GM12878 (cell line): ENCODE measurements around the gene CARD19. TPM values are rescaled to one million over a fixed set of nuclear protein-coding genes. Genes with fewer than 3 reads are reported as not detected.

Experiments
- ATF7 ChIP-seq: fragments of 450-650 bp; IDR thresholded peaks from 2 replicates; pipeline ENCODE4 v1.6.1; 2016; ENCODE audit warnings: low read depth, mild to moderate bottlenecking
- CREM ChIP-seq: IDR thresholded peaks from 2 replicates; pipeline ENCODE4 v1.6.1; 2014; ENCODE audit warnings: antibody characterized with exemption, low read depth
- ETV6 ChIP-seq, 2 experiments: fragments of 450-650 bp in 1 of 2; IDR thresholded peaks in 1 of 2; conservative IDR thresholded peaks in 1 of 2; 2 replicates each; pipeline ENCODE4 v1.6.1; 2014; ENCODE audit warnings: antibody characterized with exemption in 1 of 2, borderline replicate concordance in 1 of 2, low read depth in 1 of 2, mild to moderate bottlenecking in 1 of 2, moderate library complexity in 1 of 2
- MEF2B ChIP-seq: fragments of 450-650 bp; IDR thresholded peaks from 2 replicates; pipeline ENCODE4 v1.6.1; 2018; ENCODE audit warnings: mild to moderate bottlenecking, moderate library complexity; ENCODE audit not compliant: partially characterized antibody, poor library complexity, severe bottlenecking
- NFXL1 ChIP-seq: fragments of 450-650 bp; IDR thresholded peaks from 2 replicates; pipeline ENCODE4 v1.6.1; 2017; ENCODE audit warnings: antibody characterized with exemption, mild to moderate bottlenecking, borderline replicate concordance
- RELB ChIP-seq: fragments of 450-650 bp; IDR thresholded peaks from 2 replicates; pipeline ENCODE4 v1.6.1; 2017; ENCODE audit warnings: low read depth, mild to moderate bottlenecking, moderate library complexity
- SMAD1 ChIP-seq: fragments of 450-650 bp; IDR thresholded peaks from 2 replicates; pipeline ENCODE4 v1.6.1; 2018; ENCODE audit warnings: mild to moderate bottlenecking, low read depth; ENCODE audit not compliant: partially characterized antibody
- polyA plus RNA-seq, 11 experiments: library from polyadenylated mRNA; depleted of rRNA in 4 of 11; unstranded in 6 of 11; stranded (reverse) in 5 of 11; fragments of >200 nt; fragmentation: Nextera tagmentation in 4 of 11; fragmentation: Illumina TruSeq in 1 of 11; extraction: Ambion mirVana in 4 of 11; extraction: Trizol in 1 of 11; gene quantifications; 1 replicate in 1 of 11; 2 replicates in 10 of 11; pipeline versions ENCODE4 v1.2.1 to v1.2.3, GENCODE V29; 2011 to 2016; ENCODE audit warnings: inconsistent platforms in 2 of 11, missing spikeins in 2 of 11, low read depth in 1 of 11
- total RNA-seq, 4 experiments: library from RNA; depleted of rRNA in 3 of 4; stranded (reverse); fragments of >200 nt in 3 of 4; fragmentation: Illumina TruSeq in 1 of 4; extraction: Trizol in 1 of 4; gene quantifications; 2 replicates each; pipeline versions ENCODE4 v1.2.1 to v1.2.3, GENCODE V29; 2013 to 2021
- TF ChIP-seq, protein P1 (sequence below): fragments of 450-650 bp; formaldehyde crosslinking; IDR thresholded peaks from 2 replicates; pipeline ENCODE4 v1.4.0; 2022; ENCODE audit warnings: mild to moderate bottlenecking, moderate library complexity

CARD19 gene
- total and polyA plus RNA-seq, 10 of the 15 experiments (the other 5 are each of a cell fraction or from before 2014, with no cell fraction given), result 0.61 to 41.6 (median 19.9) TPM

DNA sequence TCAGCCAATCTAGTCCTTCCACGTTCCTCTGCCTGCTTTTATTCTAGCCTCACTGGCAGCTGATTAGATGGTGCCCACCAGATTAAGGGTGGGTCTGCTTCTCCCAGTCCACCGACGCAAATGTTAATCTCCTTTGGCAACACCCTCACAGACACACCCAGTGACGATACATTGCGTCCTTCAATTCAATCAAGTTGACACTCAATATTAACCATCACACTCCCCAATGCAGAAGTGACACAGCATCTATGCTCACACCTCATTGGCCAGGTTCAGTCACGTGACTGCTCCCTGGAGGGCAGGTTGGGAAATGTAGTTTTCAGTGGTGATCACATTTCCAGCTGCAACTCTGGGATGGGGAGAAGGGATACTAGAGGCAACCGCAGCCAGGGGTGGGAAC lies 24.6 kb upstream of the CARD19 start (continued):
- TF ChIP-seq ETV6 (conservative IDR thresholded peaks at IDR 0.05 in 1 of 2, IDR thresholded peaks at IDR 0.05 in 1 of 2; ENCODE audit: borderline replicate concordance in 1 of 2, low read depth in 1 of 2), result no peak
- peak; percentile 18; the same call in 1 of the 2 replicates for TF ChIP-seq CREM
- TF ChIP-seq ATF7, result no peak
- TF ChIP-seq, protein P1, sequence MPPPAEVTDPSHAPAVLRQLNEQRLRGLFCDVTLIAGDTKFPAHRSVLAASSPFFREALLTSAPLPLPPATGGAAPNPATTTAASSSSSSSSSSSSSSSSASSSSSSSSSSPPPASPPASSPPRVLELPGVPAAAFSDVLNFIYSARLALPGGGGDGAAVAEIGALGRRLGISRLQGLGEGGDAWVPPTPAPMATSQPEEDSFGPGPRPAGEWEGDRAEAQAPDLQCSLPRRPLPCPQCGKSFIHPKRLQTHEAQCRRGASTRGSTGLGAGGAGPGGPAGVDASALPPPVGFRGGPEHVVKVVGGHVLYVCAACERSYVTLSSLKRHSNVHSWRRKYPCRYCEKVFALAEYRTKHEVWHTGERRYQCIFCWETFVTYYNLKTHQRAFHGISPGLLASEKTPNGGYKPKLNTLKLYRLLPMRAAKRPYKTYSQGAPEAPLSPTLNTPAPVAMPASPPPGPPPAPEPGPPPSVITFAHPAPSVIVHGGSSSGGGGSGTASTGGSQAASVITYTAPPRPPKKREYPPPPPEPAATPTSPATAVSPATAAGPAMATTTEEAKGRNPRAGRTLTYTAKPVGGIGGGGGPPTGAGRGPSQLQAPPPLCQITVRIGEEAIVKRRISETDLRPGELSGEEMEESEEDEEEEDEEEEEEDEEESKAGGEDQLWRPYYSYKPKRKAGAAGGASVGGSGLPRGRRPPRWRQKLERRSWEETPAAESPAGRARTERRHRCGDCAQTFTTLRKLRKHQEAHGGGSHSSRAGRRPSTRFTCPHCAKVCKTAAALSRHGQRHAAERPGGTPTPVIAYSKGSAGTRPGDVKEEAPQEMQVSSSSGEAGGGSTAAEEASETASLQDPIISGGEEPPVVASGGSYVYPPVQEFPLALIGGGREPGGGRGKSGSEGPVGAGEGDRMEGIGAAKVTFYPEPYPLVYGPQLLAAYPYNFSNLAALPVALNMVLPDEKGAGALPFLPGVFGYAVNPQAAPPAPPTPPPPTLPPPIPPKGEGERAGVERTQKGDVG (CRISPR knock-in tag), result no peak
- TF ChIP-seq RELB, result no peak
- TF ChIP-seq MEF2B, result no peak
- TF ChIP-seq NFXL1, result no peak
- no peak for TF ChIP-seq SMAD1
- TF ChIP-seq, all 136 proteins: peak for 12
